IMR-90 (cell line): Measurements from ENCODE around the gene GNG2. TPM values are rescaled to one million over a fixed set of nuclear protein-coding genes. Genes with fewer than 3 reads are reported as not detected.

Source experiments
- ATAC-seq: fragments of 200-7000 bp; cut with Tn5 transposase; 2 replicates; pipeline ENCODE4 v1.9.1; 2020; ENCODE audit warnings: low read depth, mild to moderate bottlenecking, moderate library complexity
- BruUV-seq: library from RNA; stranded (reverse); fragments of 400-500 nt; replicated peaks from 2 replicates; lab custom pipeline; 2021; lab: Mats Ljungman, UMichigan
- CTCF ChIA-PET: fragments of 300-600 bp; formaldehyde crosslinking; extraction: SDS; loops from one replicate; lab custom pipeline; 2021; ENCODE audit warnings: antibody characterized with exemption; lab: Yijun Ruan, JAX
- POLR2A ChIA-PET: fragments of 300-600 bp; sonication (Branson Sonifier 250); formaldehyde crosslinking; loops from one replicate; lab custom pipeline; 2022; ENCODE audit warnings: antibody characterized with exemption; ENCODE audit not compliant: unreplicated experiment; lab: Charles Lee
- DNase-seq: peaks from one replicate; pipeline ENCODE4 v3.0.0; 2013
- H2AFZ ChIP-seq: replicated peaks from 2 replicates; pipeline ENCODE3; 2013; ENCODE audit warnings: low read length, mild to moderate bottlenecking; ENCODE audit not compliant: poor library complexity
- H2AK5ac ChIP-seq: 2 replicates; pipeline ENCODE4 v1.6.1; 2013; ENCODE audit warnings: low read depth, low read length, inconsistent platforms
- H2AK9ac ChIP-seq: replicated peaks from 2 replicates; pipeline ENCODE3; 2013; ENCODE audit warnings: mild to moderate bottlenecking, low read depth, low read length, moderate library complexity; ENCODE audit not compliant: poor library complexity
- H2BK120ac ChIP-seq: 2 replicates; pipeline ENCODE4 v1.6.1; 2013; ENCODE audit warnings: low read depth, low read length, inconsistent platforms
- H2BK15ac ChIP-seq: 3 replicates; pipeline ENCODE4 v1.6.1; 2013; ENCODE audit warnings: low read depth, low read length, inconsistent platforms
- H2BK20ac ChIP-seq: 2 replicates; pipeline ENCODE4 v1.6.1; 2013; ENCODE audit warnings: low read depth, mild to moderate bottlenecking, inconsistent platforms, low read length, moderate library complexity
- H2BK5ac ChIP-seq: 2 replicates; pipeline ENCODE4 v1.6.1; 2013; ENCODE audit warnings: mild to moderate bottlenecking, low read depth, low read length, inconsistent platforms; ENCODE audit not compliant: poor library complexity, severe bottlenecking
- H3K14ac ChIP-seq: replicated peaks from 2 replicates; pipeline ENCODE4 v1.6.1; 2013; ENCODE audit warnings: low read depth, low read length, inconsistent platforms
- H3K18ac ChIP-seq: 2 replicates; pipeline ENCODE4 v1.6.1; 2013; ENCODE audit warnings: low read depth, low read length, control low read depth
- H3K23ac ChIP-seq: 2 replicates; pipeline ENCODE4 v1.6.1; 2013; ENCODE audit warnings: low read depth, low read length, inconsistent platforms
- H3K27ac ChIP-seq: 2 replicates; pipeline ENCODE4 v1.5.1; 2013; ENCODE audit warnings: mild to moderate bottlenecking, control low read depth, low read length; ENCODE audit not compliant: insufficient read depth
- H3K27me3 ChIP-seq: 2 replicates; pipeline ENCODE4 v1.6.1; 2013; ENCODE audit warnings: low read length; ENCODE audit not compliant: control insufficient read depth, insufficient read depth
- H3K36me3 ChIP-seq: 2 replicates; pipeline ENCODE4 v1.6.1; 2013; ENCODE audit warnings: low read length, mixed read lengths; ENCODE audit not compliant: control insufficient read depth, insufficient read depth
- H3K4ac ChIP-seq: 2 replicates; pipeline ENCODE4 v1.6.1; 2013; ENCODE audit warnings: low read depth, low read length, inconsistent platforms
- H3K4me1 ChIP-seq: 2 replicates; pipeline ENCODE4 v1.6.1; 2013; ENCODE audit warnings: low read length, mixed read lengths; ENCODE audit not compliant: control insufficient read depth, insufficient read depth
- H3K4me2 ChIP-seq: 2 replicates; pipeline ENCODE4 v1.6.1; 2013; ENCODE audit warnings: low read depth, mild to moderate bottlenecking, control low read depth, low read length, moderate library complexity
- H3K4me3 ChIP-seq: 2 replicates; pipeline ENCODE4 v1.5.1; 2013; ENCODE audit warnings: low read depth, mild to moderate bottlenecking, control low read depth, low read length, moderate library complexity; ENCODE audit not compliant: insufficient read depth
- H3K56ac ChIP-seq: 2 replicates; pipeline ENCODE4 v1.6.1; 2013; ENCODE audit warnings: low read length, inconsistent platforms; ENCODE audit not compliant: insufficient read depth; ENCODE audit errors: extremely low read depth
- H3K79me1 ChIP-seq, 2 experiments: 2 replicates each; pipeline ENCODE4 v1.6.1; 2013; ENCODE audit warnings: low read length in 2 of 2, inconsistent platforms in 1 of 2, low read depth in 1 of 2
- H3K9ac ChIP-seq: 2 replicates; pipeline ENCODE4 v1.6.1; 2013; ENCODE audit warnings: low read depth, low read length, control low read depth
- H3K9me1 ChIP-seq: 2 replicates; pipeline ENCODE4 v1.6.1; 2013; ENCODE audit warnings: low read length, inconsistent platforms; ENCODE audit not compliant: insufficient read depth
- H3K9me3 ChIP-seq: 2 replicates; pipeline ENCODE4 v1.6.1; 2013; ENCODE audit warnings: low read length; ENCODE audit not compliant: control insufficient read depth, insufficient read depth
- H4K20me1 ChIP-seq: 2 replicates; pipeline ENCODE4 v1.6.1; 2013; ENCODE audit warnings: low read length, inconsistent platforms; ENCODE audit not compliant: insufficient read depth
- H4K5ac ChIP-seq: 2 replicates; pipeline ENCODE4 v1.6.1; 2013; ENCODE audit warnings: mild to moderate bottlenecking, low read depth, low read length, control low read depth
- H4K8ac ChIP-seq, 2 experiments: 2 replicates each; pipeline ENCODE4 v1.6.1; 2013; ENCODE audit warnings: low read depth in 2 of 2, low read length in 2 of 2, control low read depth in 1 of 2, inconsistent platforms in 1 of 2
- H4K91ac ChIP-seq: 2 replicates; pipeline ENCODE4 v1.6.1; 2013; ENCODE audit warnings: low read depth, low read length, inconsistent platforms; ENCODE audit not compliant: insufficient read depth
- ELK1 ChIP-seq: fragments of 150-350 bp; IDR thresholded peaks from 2 replicates; pipeline ENCODE4 v1.6.1; 2016; ENCODE audit warnings: low read depth, mild to moderate bottlenecking, low read length, moderate library complexity, borderline replicate concordance
- NFE2L2 ChIP-seq: fragments of 150-350 bp; IDR thresholded peaks from 2 replicates; pipeline ENCODE4 v1.6.1; 2016; ENCODE audit warnings: low read depth, mild to moderate bottlenecking, low read length
- RCOR1 ChIP-seq: IDR thresholded peaks from 2 replicates; pipeline ENCODE4 v1.6.1; 2012; ENCODE audit warnings: mild to moderate bottlenecking, low read length, improper control_type of control experiment; ENCODE audit not compliant: insufficient replicate concordance
- USF2 ChIP-seq: fragments of 150-350 bp; IDR thresholded peaks from 2 replicates; pipeline ENCODE4 v1.6.1; 2017; ENCODE audit warnings: mild to moderate bottlenecking, antibody characterized with exemption, low read length, low read depth
- WGBS, 2 experiments: methylation state at CpG; one replicate each; pipeline versions ENCODE4 v1.1.5 to v1.1.7; 2013; ENCODE audit warnings: missing lambda C conversion rate in 2 of 2; ENCODE audit not compliant: insufficient read length in 1 of 2; ENCODE audit errors: extremely low coverage in 2 of 2; 5-methylcytosine and 5-hydroxymethylcytosine counted together
- dilution Hi-C: fragments of 300-500 bp; cut with HindIII; formaldehyde crosslinking; loops from one replicate; pipeline ENCODE4 v1.14.3; 2018; ENCODE audit warnings: low sequenced_read_pairs; ENCODE audit not compliant: unreplicated experiment
- in situ Hi-C: fragments of 300-500 bp; cut with MboI; formaldehyde crosslinking; loops from 3 replicates; pipeline ENCODE4 v1.14.3; 2019; ENCODE audit warnings: low sequenced_read_pairs, inconsistent platforms, mixed read lengths
- intact Hi-C: fragments of 100-400 bp; cut with micrococcal nuclease; formaldehyde crosslinking; loops from 2 replicates; pipeline ENCODE4 v1.10.0; 2022
- polyA plus RNA-seq, 3 experiments: library from polyadenylated mRNA; depleted of rRNA; stranded (reverse); fragments of >200 nt; gene quantifications; 2 replicates each; pipeline ENCODE4 v1.2.3, GENCODE V29; 2012; ENCODE audit warnings: low replicate concordance in 1 of 3
- total RNA-seq: library from RNA; depleted of rRNA; stranded (reverse); fragments of >200 nt; gene quantifications from 2 replicates; pipeline ENCODE4 v1.2.3, GENCODE V29; 2012

GNG2 gene
- total and polyA plus RNA-seq, 2 of the 4 experiments (the other 2 are of a cell fraction), result 13.1 to 14.6 TPM

GRCh38 chr14:51862176-51862796 is 1.9 kb downstream of the GNG2 start (continued):
- no peak for TF ChIP-seq RCOR1

GRCh38 chr14:51862860-51863259 is 2.4 kb downstream of the GNG2 start:
- H2BK120ac ChIP-seq, result peak overlapping the region; percentile 30; the same call in 1 of the 2 replicates
- no peak overlapping the region; the same call in 2 of the 3 replicates for H2BK15ac ChIP-seq
- DNase-seq (peak; percentile 27), ATAC-seq (no peak)
- H4K8ac ChIP-seq, result peak overlapping the region in 1 of 2 experiments; percentile 55; a peak in 1 of 4 replicates
- no CpG with 5 or more reads among the region's 1 CpG for WGBS, 2 experiments
- TF ChIP-seq RCOR1 (no peak), ELK1 (no peak), USF2 (no peak), NFE2L2 (no peak)
- ChIA-PET POLR2A (no interaction called here), CTCF (interaction anchor here (0.6 to 0.7 kb wide), 2 partner anchors 18 to 155 kb away, joined by 3 to 7 read pairs; no protein-coding TSS in a partner anchor)
- peak overlapping the region; percentile 26; the same call in 1 of the 2 replicates for H3K27ac ChIP-seq
- in situ Hi-C loops, result no loop called here
- no peak overlapping the region for H2AK5ac ChIP-seq
- peak overlapping the region; percentile 100 for H3K4me2 ChIP-seq
- 0 out of 2 replicates have a peak overlapping the region, but pooled peaks have one; percentile 19 for H4K91ac ChIP-seq
- intact Hi-C loops, result no loop called here
- no TSS peak for BruUV-seq
- peaks cover 21% of the 10 kb centered on the region for H3K4me1 ChIP-seq
- no peaks in the 10 kb centered on the region for H3K9me3 ChIP-seq
- peaks cover 32 to 50% of the 10 kb centered on the region in 2 experiments for H3K79me1 ChIP-seq
- H3K18ac ChIP-seq, result peak overlapping the region; percentile 74
- H3K9me1 ChIP-seq, result peaks cover 8% of the 10 kb centered on the region
- peak overlapping the region; percentile 61; the same call in 1 of the 2 replicates for H3K14ac ChIP-seq
- dilution Hi-C loops, result no loop called here
- peak overlapping the region; percentile 52; the same call in 1 of the 2 replicates for H3K4me3 ChIP-seq
- H2AFZ ChIP-seq, result no peak overlapping the region
- no peaks in the 10 kb centered on the region for H3K27me3 ChIP-seq
- H4K5ac ChIP-seq, result peak overlapping the region; percentile 39
- peak overlapping the region; percentile 69 for H2BK5ac ChIP-seq
- H3K4ac ChIP-seq, result peak overlapping the region; percentile 45; the same call in 1 of the 2 replicates
- no peak overlapping the region for H2AK9ac ChIP-seq
- peak overlapping the region; percentile 37; the same call in 1 of the 2 replicates for H3K9ac ChIP-seq
- H3K56ac ChIP-seq, result no peak overlapping the region
- H4K20me1 ChIP-seq, result peaks cover 3% of the 10 kb centered on the region; the same call in 1 of the 2 replicates
- H3K23ac ChIP-seq, result peak overlapping the region; percentile 85; the same call in 1 of the 2 replicates
- peak overlapping the region; percentile 16; the same call in 1 of the 2 replicates for H2BK20ac ChIP-seq
- no peaks in the 10 kb centered on the region for H3K36me3 ChIP-seq
